ENCODE results near the gene IGFBP4.

Gene IGFBP4

GRCh38 chr17:40432864-40433528 is 10.3 kb upstream of the IGFBP4 start:
- DNase-seq = peak; percentile 12

DNA sequence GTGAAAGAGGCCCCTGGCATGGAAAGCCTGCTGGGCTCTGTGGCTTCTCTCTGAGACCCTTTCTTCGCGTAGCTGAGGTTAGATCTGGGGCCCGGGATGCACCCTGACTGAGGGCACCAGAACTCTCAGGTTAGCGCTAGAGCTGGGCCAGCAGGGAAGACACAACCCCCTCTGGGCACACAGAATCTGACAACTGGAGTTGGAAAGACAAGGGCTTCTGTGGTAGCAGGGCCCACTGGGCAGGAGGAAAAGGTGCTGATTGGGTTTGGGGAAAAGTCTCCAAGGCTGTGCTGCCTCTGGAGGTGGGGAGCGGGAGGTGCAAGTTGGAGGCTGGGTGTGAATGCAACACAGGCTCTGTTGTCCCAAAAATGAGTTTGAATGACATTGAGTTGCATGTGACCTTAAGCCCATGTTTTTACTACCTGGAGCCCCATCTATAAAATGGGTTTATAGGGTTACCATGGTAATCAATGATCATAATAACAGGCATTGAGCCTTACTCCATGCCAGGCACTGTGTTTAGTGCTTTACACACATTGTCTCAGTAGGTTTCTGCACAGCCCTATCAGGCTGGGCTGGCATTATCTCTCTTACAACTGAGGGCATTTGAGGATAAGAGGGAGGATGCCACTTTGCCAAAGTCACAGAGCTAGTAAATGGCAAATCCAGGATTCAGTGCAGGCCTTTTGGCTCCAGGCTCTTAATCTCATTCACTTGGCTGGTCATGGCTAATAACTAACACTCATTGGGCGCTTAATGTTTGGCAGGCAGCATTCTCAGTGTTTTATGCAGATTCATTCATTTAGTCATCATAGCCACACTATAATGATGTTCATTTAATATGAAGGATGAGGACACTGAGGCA is 9.5 kb upstream of the IGFBP4 start:
- peak; percentile 64 for DNase-seq

- DNase-seq = no peak
These were observed 6.6 kb upstream of the IGFBP4 start for GRCh38 chr17:40436636-40437035.

DNA sequence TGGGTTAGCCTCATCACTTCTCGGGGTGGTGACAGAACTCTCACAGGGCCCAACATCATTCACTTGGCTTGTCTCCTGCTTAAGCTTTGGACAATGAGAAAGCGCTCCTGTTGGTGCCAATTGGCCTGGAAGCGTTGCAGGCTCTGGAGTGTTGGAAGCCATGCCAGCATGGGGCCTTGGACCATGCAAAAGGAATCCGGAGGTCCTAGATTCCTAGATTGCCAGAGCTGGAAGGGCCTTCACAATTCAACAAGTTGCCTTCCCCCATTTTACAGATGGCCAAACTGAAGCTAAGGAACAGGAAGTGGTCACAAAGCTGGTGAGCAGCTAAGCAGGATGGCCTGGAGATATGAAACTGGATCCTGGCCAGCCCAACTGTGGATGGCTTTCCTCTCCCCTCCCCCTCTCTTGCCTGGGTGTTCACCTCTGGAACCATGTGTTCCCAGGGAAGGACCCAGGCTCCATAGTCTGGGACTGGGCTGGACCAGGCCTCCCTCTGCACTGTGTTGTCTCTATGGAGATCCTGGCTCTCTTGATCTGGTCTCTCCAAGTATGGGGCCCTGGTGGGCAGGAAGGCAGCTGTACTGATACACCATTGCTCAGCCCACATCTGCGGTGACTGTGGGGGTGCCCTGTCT is 6.0 kb upstream of the IGFBP4 start:
- DNase-seq = no peak

- DNase-seq = no peak
These were observed 3.1 kb upstream of the IGFBP4 start for GRCh38 chr17:40440166-40440565.

GRCh38 chr17:40442392-40443195 is 656 bp upstream of the IGFBP4 start:
- DNase-seq = no peak

GRCh38 chr17:40443988-40444899 is 994 bp downstream of the IGFBP4 start:
- DNase-seq = no peak

- no peak for DNase-seq
These were observed 2.7 kb downstream of the IGFBP4 start for GRCh38 chr17:40445751-40446468.

- DNase-seq = no peak
These were observed 3.9 kb downstream of the IGFBP4 start for GRCh38 chr17:40447148-40447644.

DNA sequence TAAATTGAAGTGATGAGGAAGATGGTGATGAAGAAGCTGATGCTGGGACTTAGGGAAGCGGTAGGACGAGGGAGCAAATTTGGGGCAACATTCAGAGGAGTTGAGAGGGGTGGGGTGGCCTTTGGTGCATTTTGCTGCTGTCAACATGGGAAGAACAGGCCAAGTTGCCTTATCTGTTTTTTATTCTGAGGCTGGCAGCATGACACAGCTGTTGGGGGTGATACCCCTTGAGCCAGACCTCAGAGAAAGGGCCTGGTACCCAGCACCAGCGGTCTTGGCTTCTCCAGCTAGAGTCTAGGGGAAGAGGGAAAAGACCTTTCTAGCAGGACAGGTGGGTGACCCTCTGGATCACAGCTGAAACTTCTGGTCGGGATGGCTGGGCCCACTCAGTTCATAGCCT is 4.6 kb downstream of the IGFBP4 start:
- DNase-seq = no peak

DNA sequence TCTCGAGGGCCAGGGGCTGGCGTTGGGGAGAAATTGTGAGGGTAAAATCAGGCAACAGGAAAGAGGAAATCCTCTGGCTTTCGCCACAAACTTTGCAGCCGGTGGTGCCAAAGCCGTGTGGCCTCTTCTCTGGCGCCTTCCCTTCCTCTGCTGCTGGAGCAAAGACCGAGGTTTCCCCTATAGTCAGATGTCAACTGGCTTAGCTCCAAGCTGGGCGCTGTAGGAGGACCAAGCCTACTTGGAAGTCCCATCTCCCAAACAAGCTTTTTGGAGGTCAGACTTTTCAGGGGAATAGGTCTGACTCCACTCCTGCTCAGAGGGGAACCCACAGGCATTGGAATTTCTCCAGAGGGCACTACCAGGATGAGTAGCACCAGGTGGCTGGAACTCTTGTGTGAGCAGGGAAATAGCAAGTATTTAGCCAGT is 5.0 kb downstream of the IGFBP4 start:
- no peak for DNase-seq

DNA sequence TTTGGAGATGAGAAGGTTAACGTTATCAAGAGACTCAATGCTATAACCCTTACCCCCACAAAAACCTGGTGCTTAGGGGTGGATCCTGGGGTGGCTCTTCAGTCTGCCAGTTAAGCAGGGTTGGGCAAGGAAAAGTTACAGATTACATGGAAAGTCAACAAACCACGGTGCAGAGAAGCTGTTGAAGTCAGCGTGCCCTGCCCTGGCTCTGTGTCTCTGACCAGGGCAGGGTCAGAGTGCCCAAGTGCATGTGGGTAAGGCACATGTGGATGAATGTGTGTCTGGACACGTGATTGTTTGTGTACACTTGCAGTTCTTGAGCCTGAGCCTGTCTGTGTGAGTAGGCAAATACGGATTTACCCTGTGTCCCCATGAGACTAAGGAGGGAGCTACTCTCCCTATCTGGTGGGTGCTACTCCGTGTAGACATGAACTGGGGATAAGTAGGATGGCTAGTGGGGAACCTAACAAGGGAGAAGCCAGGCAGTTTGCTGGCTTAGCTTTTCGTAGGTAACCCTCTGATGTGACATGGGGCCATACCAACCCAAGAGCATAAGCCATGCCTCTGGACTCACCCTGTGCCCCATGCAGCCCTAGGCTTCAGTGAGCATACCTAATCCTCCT is 5.5 kb downstream of the IGFBP4 start:
- DNase-seq = no peak

DNA sequence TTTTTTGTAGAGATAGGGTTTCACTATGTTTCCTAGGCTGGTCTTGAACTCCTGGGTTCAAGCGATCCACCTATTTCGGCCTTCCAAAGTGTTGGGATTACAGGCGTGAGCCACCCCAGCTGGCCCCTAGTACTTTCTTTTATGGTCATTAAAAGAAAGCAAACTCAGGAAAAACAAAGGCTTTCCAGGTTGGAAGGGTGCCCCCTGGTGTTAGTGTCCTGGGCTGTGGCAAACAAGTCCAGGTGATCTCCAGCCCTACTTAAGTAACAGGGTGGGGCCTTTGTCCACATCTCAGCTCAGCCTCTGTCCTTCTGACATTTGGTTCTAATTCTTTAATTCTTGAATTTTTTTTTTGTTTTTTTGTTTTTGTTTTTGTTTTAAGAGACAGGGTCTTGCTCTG is 6.9 kb downstream of the IGFBP4 start:
- peak; percentile 79 for DNase-seq

DNA sequence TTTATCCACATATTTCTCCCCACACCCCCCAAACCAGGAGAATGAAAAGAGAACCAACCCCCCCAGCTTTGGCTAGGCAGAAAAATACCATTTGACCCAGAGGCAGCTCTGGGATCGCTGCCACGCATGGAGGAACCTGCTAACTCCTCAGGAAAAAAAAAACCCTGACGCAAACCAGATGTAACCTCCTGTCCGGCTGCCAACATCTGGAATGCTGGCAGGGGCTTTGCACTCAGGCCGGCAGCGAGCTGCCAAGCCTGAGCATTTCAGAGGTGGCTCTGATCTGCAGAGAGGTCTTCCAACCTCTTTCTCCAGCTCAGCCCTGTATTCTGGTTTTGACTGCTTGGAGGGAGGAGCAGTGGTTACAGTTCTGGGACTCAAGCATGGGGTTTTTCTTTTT is 8.2 kb downstream of the IGFBP4 start:
- DNase-seq = no peak

DNA sequence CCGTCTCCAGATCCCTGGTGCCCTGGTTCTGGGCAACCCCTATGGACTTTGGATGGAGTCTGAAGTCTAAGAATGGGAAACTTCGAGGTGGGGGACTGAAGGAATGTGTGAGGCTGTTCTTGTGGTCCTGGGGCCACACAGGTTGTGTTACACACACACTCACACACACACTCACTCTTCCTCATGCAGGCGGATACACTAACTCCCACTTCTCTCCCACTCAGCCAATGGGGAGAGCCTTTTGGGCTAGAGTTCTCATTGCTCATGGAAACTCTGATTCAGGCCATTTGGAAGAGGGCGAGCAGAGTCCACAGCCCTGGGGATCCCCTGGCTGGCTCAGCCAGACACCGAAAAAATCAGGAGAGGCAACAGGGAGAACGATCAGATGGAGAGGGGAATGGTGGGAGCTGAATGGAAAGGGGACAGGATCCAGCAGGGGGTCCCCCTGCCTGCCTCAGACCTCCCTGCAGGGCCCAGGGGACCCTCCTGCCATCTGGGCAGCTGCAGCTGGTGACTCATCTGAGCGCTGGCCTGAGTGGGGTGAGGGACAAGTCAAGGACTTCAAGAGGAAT is 9.1 kb downstream of the IGFBP4 start:
- no peak for DNase-seq

- no peak for DNase-seq
These were observed 9.7 kb downstream of the IGFBP4 start for GRCh38 chr17:40452921-40453378.

- DNase-seq = no peak
These were observed 10.8 kb downstream of the IGFBP4 start for GRCh38 chr17:40453881-40454612.

DNA sequence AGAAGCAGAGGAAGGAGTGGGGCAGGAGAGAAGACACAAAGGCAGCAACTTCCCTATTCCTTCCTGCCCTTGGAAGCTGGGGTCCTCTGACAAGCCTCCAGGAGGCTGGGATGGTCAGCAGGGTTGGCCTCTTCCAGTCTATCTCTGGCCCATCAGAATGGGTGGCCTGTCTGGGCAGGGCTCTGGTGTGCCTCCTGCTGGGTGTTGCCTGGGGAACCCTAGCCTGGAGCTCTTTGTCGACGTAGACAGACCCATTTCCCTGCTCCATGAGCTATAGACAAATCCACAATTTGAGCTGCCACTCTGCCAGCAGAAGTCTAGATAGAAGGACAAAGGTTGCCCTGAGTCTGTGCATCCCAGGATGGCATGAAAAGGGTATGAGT is 11.4 kb downstream of the IGFBP4 start:
- no peak for DNase-seq

DNA sequence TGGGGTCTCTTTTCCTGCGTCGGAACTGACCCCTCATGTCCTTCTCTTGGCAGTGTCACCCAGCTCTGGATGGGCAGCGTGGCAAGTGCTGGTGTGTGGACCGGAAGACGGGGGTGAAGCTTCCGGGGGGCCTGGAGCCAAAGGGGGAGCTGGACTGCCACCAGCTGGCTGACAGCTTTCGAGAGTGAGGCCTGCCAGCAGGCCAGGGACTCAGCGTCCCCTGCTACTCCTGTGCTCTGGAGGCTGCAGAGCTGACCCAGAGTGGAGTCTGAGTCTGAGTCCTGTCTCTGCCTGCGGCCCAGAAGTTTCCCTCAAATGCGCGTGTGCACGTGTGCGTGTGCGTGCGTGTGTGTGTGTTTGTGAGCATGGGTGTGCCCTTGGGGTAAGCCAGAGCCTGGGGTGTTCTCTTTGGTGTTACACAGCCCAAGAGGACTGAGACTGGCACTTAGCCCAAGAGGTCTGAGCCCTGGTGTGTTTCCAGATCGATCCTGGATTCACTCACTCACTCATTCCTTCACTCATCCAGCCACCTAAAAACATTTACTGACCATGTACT is 13.2 kb downstream of the IGFBP4 start:
- DNase-seq = no peak

All from activated effector memory CD4-positive, alpha-beta T cell treated with anti-CD3 and anti-CD28 coated beads, Interleukin-2, amount 50 U/mL, for 16 hours (primary cell).